Neural crest cell (in vitro differentiated cells): Measurements from ENCODE around the gene GTF2IRD1. TPM values are rescaled to one million over a fixed set of nuclear protein-coding genes. Genes with fewer than 3 reads are reported as not detected.
"Not testable (repeated sequence)": the region's sequence is repeated elsewhere in the genome, so short reads cannot be mapped to it uniquely, and the experiment has no call there.

Experiments
- DNase-seq: peaks from one replicate; pipeline ENCODE4 v3.0.0; 2021; ENCODE audit warnings: low read depth, mixed read lengths, low spot score
- H3K27ac Mint-ChIP-seq: one replicate; pipeline ENCODE4 v1.8.0; 2021; ENCODE audit warnings: mild to moderate bottlenecking, mixed read lengths; ENCODE audit not compliant: unreplicated experiment
- H3K27me3 Mint-ChIP-seq: 2 replicates; pipeline ENCODE4 v1.8.0; 2021; ENCODE audit warnings: low read depth, mild to moderate bottlenecking, mixed read lengths
- H3K36me3 Mint-ChIP-seq: 2 replicates; pipeline ENCODE4 v1.8.0; 2021; ENCODE audit warnings: low read depth, mild to moderate bottlenecking, mixed read lengths
- H3K4me1 Mint-ChIP-seq: 2 replicates; pipeline ENCODE4 v1.8.0; 2021; ENCODE audit warnings: mixed read lengths
- H3K4me3 Mint-ChIP-seq: one replicate; pipeline ENCODE4 v1.8.0; 2021; ENCODE audit warnings: mild to moderate bottlenecking, mixed read lengths
- H3K9me3 Mint-ChIP-seq: 2 replicates; pipeline ENCODE4 v1.8.0; 2021; ENCODE audit warnings: mixed read lengths
- total RNA-seq: library from RNA; stranded (reverse); gene quantifications from 2 replicates; pipeline ENCODE4 v1.2.1, GENCODE V29; 2021
- TF ChIP-seq, protein P1 (sequence below): fragments of 200-600 bp; sonication (generic); conservative IDR thresholded peaks from 2 replicates; pipeline ENCODE4 v1.5.0; 2021; ENCODE audit warnings: antibody characterized with exemption, mild to moderate bottlenecking

Gene GTF2IRD1
- total RNA-seq, 1 donor from 2014 or later, result 50.1 TPM

DNA sequence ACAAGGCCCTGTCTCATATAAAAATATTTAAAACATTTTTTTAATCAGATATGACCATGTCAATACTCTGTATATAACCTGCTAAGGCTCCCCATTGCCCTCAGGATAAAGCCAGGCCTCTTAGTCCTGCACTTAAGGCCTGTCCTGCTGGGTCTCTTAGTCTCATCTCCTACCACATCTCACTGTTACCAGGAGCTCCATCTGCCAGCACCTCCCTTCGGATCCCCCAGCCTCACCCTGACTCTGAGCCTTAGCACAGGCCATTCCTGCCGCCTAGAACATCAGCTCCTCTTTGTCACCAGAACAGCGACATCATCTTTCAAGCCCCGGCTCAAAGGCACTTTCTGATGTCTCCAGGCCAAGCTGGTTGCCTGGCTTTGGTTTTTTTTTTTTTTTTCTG, 25.7 kb upstream of the GTF2IRD1 start:
- H3K36me3 Mint-ChIP-seq, result no peaks in the 10 kb centered on the region
- peaks cover 4% of the 10 kb centered on the region for H3K4me1 Mint-ChIP-seq
- TF ChIP-seq, protein P1, sequence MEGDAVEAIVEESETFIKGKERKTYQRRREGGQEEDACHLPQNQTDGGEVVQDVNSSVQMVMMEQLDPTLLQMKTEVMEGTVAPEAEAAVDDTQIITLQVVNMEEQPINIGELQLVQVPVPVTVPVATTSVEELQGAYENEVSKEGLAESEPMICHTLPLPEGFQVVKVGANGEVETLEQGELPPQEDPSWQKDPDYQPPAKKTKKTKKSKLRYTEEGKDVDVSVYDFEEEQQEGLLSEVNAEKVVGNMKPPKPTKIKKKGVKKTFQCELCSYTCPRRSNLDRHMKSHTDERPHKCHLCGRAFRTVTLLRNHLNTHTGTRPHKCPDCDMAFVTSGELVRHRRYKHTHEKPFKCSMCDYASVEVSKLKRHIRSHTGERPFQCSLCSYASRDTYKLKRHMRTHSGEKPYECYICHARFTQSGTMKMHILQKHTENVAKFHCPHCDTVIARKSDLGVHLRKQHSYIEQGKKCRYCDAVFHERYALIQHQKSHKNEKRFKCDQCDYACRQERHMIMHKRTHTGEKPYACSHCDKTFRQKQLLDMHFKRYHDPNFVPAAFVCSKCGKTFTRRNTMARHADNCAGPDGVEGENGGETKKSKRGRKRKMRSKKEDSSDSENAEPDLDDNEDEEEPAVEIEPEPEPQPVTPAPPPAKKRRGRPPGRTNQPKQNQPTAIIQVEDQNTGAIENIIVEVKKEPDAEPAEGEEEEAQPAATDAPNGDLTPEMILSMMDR, result no peak
- no peaks in the 10 kb centered on the region for H3K27me3 Mint-ChIP-seq
- no peaks in the 10 kb centered on the region for H3K9me3 Mint-ChIP-seq
- peak overlapping the region; percentile 91 for H3K27ac Mint-ChIP-seq
- no peak overlapping the region for H3K4me3 Mint-ChIP-seq
- DNase-seq, result no peak

DNA sequence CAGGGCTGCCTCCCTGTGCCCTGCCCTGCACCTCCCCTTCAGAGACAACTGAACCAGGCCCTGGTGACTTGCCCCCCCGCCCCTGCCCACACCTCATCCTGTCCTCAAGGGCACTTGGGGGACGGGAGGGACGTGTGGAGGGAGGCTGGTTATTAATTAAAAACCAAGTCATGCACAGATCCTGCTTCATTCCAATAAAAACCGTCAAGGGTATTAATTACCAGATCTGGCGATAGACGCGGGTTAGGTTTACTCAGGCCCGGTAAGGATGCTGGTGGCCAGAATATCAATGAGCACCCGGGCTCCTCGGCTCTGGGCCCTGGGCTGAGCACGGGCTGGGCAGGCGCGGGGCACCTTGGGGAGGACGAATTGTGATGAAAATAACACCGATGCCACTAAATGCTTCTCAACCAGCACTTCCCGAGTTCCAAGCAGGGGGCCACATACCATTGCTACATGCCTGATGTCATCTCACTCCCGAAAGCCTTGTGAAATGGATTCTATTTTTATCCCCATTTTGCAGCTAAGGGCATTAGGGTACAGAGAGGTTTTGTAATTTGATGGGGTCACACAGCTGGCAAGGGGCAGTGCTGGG, 24.5 kb upstream of the GTF2IRD1 start:
- Mint-ChIP-seq H3K27me3 (no peaks in the 10 kb centered on the region), H3K36me3 (no peaks in the 10 kb centered on the region), H3K4me1 (peaks cover 4% of the 10 kb centered on the region), H3K9me3 (no peaks in the 10 kb centered on the region), H3K4me3 (no peak overlapping the region), H3K27ac (no peak overlapping the region)
- DNase-seq, result no peak
- TF ChIP-seq, protein P1, result no peak

DNA sequence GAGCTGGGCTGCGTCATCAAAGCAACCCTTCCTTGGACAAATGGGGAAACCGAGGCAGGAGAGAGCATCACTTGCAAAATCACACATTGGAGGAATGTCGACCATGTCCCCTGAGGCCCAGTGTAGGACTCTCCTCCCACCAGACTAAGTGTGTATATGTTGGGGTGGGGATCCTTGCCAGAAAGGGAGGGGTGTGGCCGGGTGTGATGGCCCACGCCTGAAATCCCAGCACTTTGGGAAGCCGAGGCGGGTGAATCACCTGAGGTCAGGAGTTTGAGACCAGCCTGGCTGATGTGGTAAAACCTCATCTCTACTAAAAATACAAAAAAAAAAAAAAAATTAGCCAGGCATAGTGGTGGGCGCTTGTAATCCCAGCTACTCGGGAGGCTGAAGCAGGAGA, 23.3 kb upstream of the GTF2IRD1 start:
- not testable (repeated sequence) for H3K4me1 Mint-ChIP-seq, DNase-seq, H3K27me3 Mint-ChIP-seq, H3K4me3 Mint-ChIP-seq, H3K36me3 Mint-ChIP-seq, H3K9me3 Mint-ChIP-seq
- peak overlapping the region; percentile 43 for H3K27ac Mint-ChIP-seq

DNA sequence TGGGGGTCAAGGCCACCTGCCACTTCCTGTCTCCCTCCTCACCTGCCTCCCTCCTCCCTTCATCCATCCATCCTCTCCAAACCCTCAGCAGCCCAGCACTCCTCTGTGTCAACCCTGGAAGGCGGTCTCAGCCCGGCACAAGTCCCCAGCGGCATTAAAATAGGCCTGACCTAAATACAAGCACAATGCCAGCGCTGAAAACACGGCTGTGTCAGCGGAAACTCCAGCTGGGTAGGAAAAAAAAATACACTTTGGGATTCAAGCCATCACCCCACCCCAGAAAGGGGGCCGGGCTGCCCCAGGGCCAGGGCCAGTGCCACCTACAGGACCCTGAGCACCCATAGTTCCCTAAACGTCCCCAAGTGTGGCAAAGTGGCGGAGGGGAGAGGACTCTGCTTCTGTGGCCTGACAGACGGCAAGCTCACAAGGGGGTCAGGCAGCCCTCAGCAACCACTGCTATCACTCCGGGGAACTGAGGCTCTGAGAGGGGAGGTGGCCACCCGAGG, 22.7 kb upstream of the GTF2IRD1 start:
- H3K9me3 Mint-ChIP-seq, result no peaks in the 10 kb centered on the region
- TF ChIP-seq, protein P1, result no peak
- no peaks in the 10 kb centered on the region for H3K27me3 Mint-ChIP-seq
- peaks cover 4% of the 10 kb centered on the region for H3K4me1 Mint-ChIP-seq
- no peak overlapping the region for H3K4me3 Mint-ChIP-seq
- DNase-seq, result no peak
- H3K27ac Mint-ChIP-seq, result no peak overlapping the region
- H3K36me3 Mint-ChIP-seq, result no peaks in the 10 kb centered on the region

DNA sequence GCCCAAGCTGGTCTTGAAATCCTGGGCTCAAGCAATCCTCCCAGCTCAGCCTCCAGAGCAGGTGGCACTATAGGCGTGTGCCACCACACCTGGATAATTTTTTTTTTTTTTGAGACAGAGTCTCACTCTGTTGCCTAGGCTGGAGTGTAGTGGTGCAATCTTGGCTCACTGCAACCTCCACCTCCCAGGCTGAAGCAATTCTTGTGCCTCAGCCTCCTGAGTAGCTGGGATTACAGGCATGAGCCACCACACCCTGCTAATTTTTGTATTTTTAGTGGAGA, 16.5 kb upstream of the GTF2IRD1 start:
- H3K4me3 Mint-ChIP-seq, H3K4me1 Mint-ChIP-seq, DNase-seq, H3K27ac Mint-ChIP-seq, H3K9me3 Mint-ChIP-seq, H3K36me3 Mint-ChIP-seq, H3K27me3 Mint-ChIP-seq: not testable (repeated sequence)

DNA sequence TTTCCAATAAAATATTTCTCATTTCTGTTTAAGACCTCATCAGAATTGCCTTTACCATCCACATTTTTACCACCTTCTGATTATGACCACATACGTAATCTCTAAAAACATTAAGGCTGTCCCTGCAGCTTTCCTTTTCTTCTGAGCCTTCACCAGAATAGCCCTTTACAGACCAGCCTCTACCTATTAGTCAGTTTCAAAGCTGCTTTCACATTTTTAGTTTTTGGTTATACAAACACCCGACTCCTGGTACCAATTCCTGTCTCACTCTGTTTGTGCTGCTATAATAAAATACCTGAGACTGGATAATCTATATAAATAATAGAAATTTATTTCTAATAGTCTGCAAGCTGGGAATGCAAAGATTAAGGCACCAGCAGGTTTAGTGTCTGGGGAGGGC, 15.4 kb upstream of the GTF2IRD1 start:
- Mint-ChIP-seq H3K9me3 (peaks cover 5% of the 10 kb centered on the region), H3K36me3 (no peaks in the 10 kb centered on the region), H3K4me1 (peaks cover 9% of the 10 kb centered on the region), H3K27ac (no peak overlapping the region), H3K27me3 (no peaks in the 10 kb centered on the region), H3K4me3 (no peak overlapping the region)
- DNase-seq, result no peak
- TF ChIP-seq, protein P1, result no peak

DNA sequence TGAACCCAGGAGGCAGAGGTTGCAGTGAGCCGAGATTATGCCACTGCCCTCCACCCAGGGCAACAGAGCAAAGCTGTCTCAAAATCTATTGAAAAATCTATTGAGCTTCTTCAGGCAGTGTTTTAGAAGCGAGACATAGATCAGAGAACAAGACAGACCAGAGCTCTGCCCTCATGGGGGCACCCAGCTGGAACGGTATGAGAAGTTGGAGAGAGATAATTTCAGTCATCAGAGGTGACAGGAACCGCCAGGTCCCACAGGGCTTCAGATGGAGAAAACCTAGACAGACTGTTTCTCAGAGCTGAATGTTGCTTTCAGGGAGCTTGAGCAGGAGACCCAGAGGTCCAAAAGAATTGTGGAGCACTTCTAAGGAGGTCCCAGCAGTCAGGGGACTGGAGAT, 14.2 kb upstream of the GTF2IRD1 start:
- TF ChIP-seq, protein P1, result no peak
- peaks cover 21% of the 10 kb centered on the region for H3K4me1 Mint-ChIP-seq
- no peak overlapping the region for H3K27ac Mint-ChIP-seq
- no peak overlapping the region for H3K4me3 Mint-ChIP-seq
- peaks cover 5% of the 10 kb centered on the region for H3K9me3 Mint-ChIP-seq
- no peaks in the 10 kb centered on the region for H3K27me3 Mint-ChIP-seq
- DNase-seq, result no peak
- no peaks in the 10 kb centered on the region for H3K36me3 Mint-ChIP-seq

DNA sequence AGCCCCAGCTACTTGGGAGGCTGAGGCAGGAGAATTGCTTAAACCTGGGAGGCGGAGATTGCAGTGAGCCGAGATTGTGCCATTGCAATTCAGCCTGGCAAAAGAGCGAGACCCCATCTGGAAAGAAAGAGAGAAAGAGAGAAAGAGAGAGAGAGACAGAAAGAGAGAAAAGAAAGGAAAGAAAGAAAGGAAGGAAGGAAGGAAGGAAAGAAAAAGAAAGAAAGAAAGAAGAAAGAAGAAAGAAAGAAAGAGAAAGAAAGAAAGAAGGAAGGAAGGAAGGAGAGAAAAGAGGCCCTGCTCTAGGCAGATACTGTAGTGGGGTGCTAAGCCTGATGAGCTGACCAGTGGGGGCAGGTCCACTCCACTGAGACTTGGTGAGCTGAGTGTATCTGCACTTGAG, 13.6 kb upstream of the GTF2IRD1 start:
- H3K27me3 Mint-ChIP-seq, H3K27ac Mint-ChIP-seq, H3K9me3 Mint-ChIP-seq, H3K4me3 Mint-ChIP-seq, DNase-seq, H3K36me3 Mint-ChIP-seq: not testable (repeated sequence)
- peaks cover 25% of the 10 kb centered on the region for H3K4me1 Mint-ChIP-seq
